MCF 10A (cell line): ENCODE results near the gene RSPO4. TPM values are rescaled to one million over a fixed set of nuclear protein-coding genes. Genes with fewer than 3 reads are reported as not detected.

ENCODE experiments used
- BruUV-seq: library from RNA; stranded (reverse); fragments of 400-500 nt; replicated peaks from 2 replicates; lab custom pipeline; 2021; lab: Mats Ljungman, UMichigan
- CTCF ChIA-PET: fragments of 300-600 bp; sonication (Branson Sonifier 250); formaldehyde crosslinking; extraction: SDS; loops from one replicate; lab custom pipeline; 2021; ENCODE audit warnings: antibody characterized with exemption, inconsistent platforms; lab: Yijun Ruan, JAX
- POLR2A ChIA-PET: fragments of 300-600, 350-650 bp; sonication (Branson Sonifier 250); formaldehyde crosslinking; extraction: SDS; loops from one replicate; lab custom pipeline; 2020; ENCODE audit warnings: antibody characterized with exemption, inconsistent platforms; lab: Yijun Ruan, JAX
- DNase-seq: peaks from one replicate; pipeline ENCODE4 v3.0.0-alpha.2; 2018; ENCODE audit not compliant: unreplicated experiment
- H3K27ac Mint-ChIP-seq: one replicate; pipeline ENCODE4 v1.8.0; 2022; ENCODE audit warnings: mild to moderate bottlenecking, low read depth, mixed read lengths; ENCODE audit not compliant: unreplicated experiment
- H3K27me3 Mint-ChIP-seq: one replicate; pipeline ENCODE4 v1.8.0; 2022; ENCODE audit warnings: mixed read lengths; ENCODE audit not compliant: insufficient read depth, unreplicated experiment
- H3K36me3 Mint-ChIP-seq: one replicate; pipeline ENCODE4 v1.8.0; 2022; ENCODE audit warnings: mild to moderate bottlenecking, moderate library complexity, mixed read lengths; ENCODE audit not compliant: insufficient read depth, unreplicated experiment
- H3K4me1 Mint-ChIP-seq: one replicate; pipeline ENCODE4 v1.8.0; 2022; ENCODE audit warnings: mixed read lengths; ENCODE audit not compliant: insufficient read depth, unreplicated experiment
- H3K4me3 Mint-ChIP-seq: one replicate; pipeline ENCODE4 v1.8.0; 2022; ENCODE audit warnings: mild to moderate bottlenecking, moderate library complexity, mixed read lengths; ENCODE audit not compliant: unreplicated experiment
- H3K9me3 Mint-ChIP-seq: one replicate; pipeline ENCODE4 v1.8.0; 2022; ENCODE audit warnings: mixed read lengths; ENCODE audit not compliant: unreplicated experiment
- CTCF ChIP-seq: fragments of 200-600 bp; IDR thresholded peaks from one replicate; pipeline ENCODE4 v1.8.0; 2022; ENCODE audit warnings: antibody characterized with exemption, mild to moderate bottlenecking; ENCODE audit not compliant: unreplicated experiment
- intact Hi-C: fragments of 100-400 bp; cut with micrococcal nuclease; formaldehyde crosslinking; loops from 2 replicates; pipeline ENCODE4 v1.14.1; 2022
- total RNA-seq: library from RNA; stranded (reverse); gene quantifications from 2 replicates; pipeline ENCODE4 v1.2.3, GENCODE V29; 2022

The RSPO4 gene
- total RNA-seq, 1 experiment from 2014 or later: not detected

DNA sequence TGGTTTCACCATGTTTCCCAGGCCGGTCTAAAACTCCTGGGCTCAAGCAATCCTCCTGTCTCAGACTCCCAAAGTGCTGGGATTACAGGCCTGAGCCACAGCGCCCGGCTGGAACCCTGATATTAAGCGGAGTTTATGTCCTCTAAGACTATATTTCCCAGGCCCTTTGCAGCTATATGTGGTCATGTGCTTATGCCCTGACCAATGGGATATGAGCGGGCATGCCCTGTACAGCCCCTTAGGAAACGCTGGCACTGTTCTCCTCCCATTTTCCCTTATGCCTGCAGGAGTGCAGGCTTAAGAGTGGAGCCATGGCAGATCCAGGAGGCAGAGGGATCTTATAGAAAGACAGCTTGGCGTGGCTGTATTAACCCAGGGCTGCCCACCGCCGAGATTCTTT, 29.9 kb downstream of the RSPO4 start:
- no peak overlapping the region for H3K4me3 Mint-ChIP-seq
- peaks cover 30% of the 10 kb centered on the region for H3K27me3 Mint-ChIP-seq
- no peak for DNase-seq
- peaks cover 7% of the 10 kb centered on the region for H3K36me3 Mint-ChIP-seq
- TF ChIP-seq CTCF: no peak
- peaks cover 8% of the 10 kb centered on the region for H3K4me1 Mint-ChIP-seq
- CTCF ChIA-PET: interaction anchor here (1.4 to 5.9 kb wide), 5 partner anchors 10 to 156 kb away, joined by 3 to 48 read pairs (median 6); no protein-coding TSS in a partner anchor
- POLR2A ChIA-PET: no interaction called here
- intact Hi-C loops: loop anchor here (5.0 kb wide), 1 partner anchor 155 kb away; no protein-coding TSS in a partner anchor
- no TSS peak for BruUV-seq
- no peaks in the 10 kb centered on the region for H3K9me3 Mint-ChIP-seq
- no peak overlapping the region for H3K27ac Mint-ChIP-seq

DNA sequence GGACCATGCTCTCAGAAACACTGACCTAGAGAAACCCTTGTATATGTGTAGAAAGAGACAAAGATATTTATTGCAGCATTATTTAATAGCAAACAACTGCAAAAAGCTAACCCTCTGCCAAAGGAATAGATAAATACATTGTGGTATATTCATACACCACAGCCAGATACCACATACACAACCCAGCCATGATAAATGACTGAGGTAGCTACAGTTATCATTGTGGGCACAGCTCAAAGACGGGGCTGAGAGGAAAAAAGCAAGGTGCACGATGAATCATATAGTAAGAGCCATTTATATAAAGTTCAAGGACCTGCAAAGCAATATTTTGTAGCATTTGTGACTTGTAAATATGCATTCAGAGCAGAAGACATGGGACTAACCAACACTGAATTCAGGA, 30.8 kb downstream of the RSPO4 start:
- no peak for TF ChIP-seq CTCF
- Mint-ChIP-seq H3K27ac (no peak overlapping the region), H3K36me3 (peaks cover 7% of the 10 kb centered on the region), H3K4me1 (peaks cover 8% of the 10 kb centered on the region), H3K4me3 (no peak overlapping the region), H3K9me3 (no peaks in the 10 kb centered on the region), H3K27me3 (peaks cover 30% of the 10 kb centered on the region)
- no TSS peak for BruUV-seq
- no peak for DNase-seq
- intact Hi-C loops: loop anchor here (5.0 kb wide), 1 partner anchor 154 kb away; no protein-coding TSS in a partner anchor
- ChIA-PET CTCF (interaction anchor here (0.6 to 5.9 kb wide), 7 partner anchors 10 to 685 kb away, joined by 3 to 48 read pairs (median 3); no protein-coding TSS in a partner anchor), POLR2A (no interaction called here)

DNA sequence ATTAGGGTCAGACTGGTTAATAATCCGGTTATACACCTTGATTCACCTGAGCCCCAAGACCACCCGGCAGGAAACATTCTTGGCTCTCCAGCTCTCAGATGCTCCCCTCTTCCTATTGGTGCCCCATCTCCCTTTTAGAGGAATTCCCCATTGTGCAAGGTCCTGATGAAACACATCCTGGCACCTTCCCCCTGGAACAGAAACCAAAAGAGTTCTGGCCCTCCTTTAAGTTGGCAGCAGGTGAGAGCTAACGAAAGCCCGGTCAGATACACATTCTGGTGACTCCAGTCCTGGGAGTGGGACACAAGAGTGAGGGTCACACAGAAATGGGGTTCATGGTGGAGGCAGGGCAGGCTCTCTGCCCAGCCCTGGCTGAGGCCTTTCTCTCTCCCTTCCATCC, 32.2 kb downstream of the RSPO4 start:
- ChIA-PET POLR2A (interaction anchor here (0.6 kb wide), 1 partner anchor 297 kb away, joined by 3 read pairs; no protein-coding TSS in a partner anchor), CTCF (interaction anchor here (0.8 to 5.9 kb wide), 5 partner anchors 13 to 242 kb away, joined by 3 to 48 read pairs (median 5); no protein-coding TSS in a partner anchor)
- H3K27me3 Mint-ChIP-seq: peaks cover 45% of the 10 kb centered on the region
- peak; percentile 35 for DNase-seq
- H3K4me3 Mint-ChIP-seq: no peak overlapping the region
- intact Hi-C loops: loop anchor here (5.0 kb wide), 1 partner anchor 153 kb away; no protein-coding TSS in a partner anchor
- no TSS peak for BruUV-seq
- H3K4me1 Mint-ChIP-seq: peaks cover 8% of the 10 kb centered on the region
- peaks cover 7% of the 10 kb centered on the region for H3K36me3 Mint-ChIP-seq
- H3K9me3 Mint-ChIP-seq: no peaks in the 10 kb centered on the region
- no peak overlapping the region for H3K27ac Mint-ChIP-seq
- no peak for TF ChIP-seq CTCF

- peak; percentile 43 for DNase-seq
- BruUV-seq: no TSS peak
- no peak for TF ChIP-seq CTCF
- ChIA-PET POLR2A (interaction anchor here (0.6 to 0.7 kb wide), 2 partner anchors 30 to 154 kb away, joined by 3 read pairs; no protein-coding TSS in a partner anchor), CTCF (interaction anchor here (0.7 to 5.9 kb wide), 4 partner anchors 12 to 245 kb away, joined by 4 to 48 read pairs (median 16); no protein-coding TSS in a partner anchor)
- intact Hi-C loops: no loop called here
- Mint-ChIP-seq H3K27me3 (peaks cover 51% of the 10 kb centered on the region), H3K4me3 (no peak overlapping the region), H3K36me3 (peaks cover 7% of the 10 kb centered on the region), H3K9me3 (no peaks in the 10 kb centered on the region), H3K27ac (no peak overlapping the region), H3K4me1 (no peaks in the 10 kb centered on the region)
Observed at GRCh38 chr20:967796-968742, 34.0 kb downstream of the RSPO4 start.
